ENCODE results near the gene STRA8. TPM values are rescaled to one million over a fixed set of nuclear protein-coding genes. Genes with fewer than 3 reads are reported as not detected.

The STRA8 gene
- total RNA-seq, 1 donor from 2014 or later: not detected

Small RNAs within 50 kb of the gene (small RNA-seq; reads per million reads assigned to genes)
- not detected for gene MIR6509 (ENCODE audit: low replicate concordance)

Other genes with a start within 250 kb of the STRA8 start
- 2.0 TPM for gene AGBL3, start 247.3 kb upstream of the STRA8 start, total RNA-seq
- 5.4 TPM for gene TMEM140, start 85.8 kb upstream of the STRA8 start, total RNA-seq
- 17.6 TPM for gene CYREN, start 63.1 kb upstream of the STRA8 start, total RNA-seq
- 13.1 TPM for gene WDR91, start 22.3 kb upstream of the STRA8 start, total RNA-seq

All from skin of body (tissue), 2 donors.